ENCODE measurements around the gene P2RX7.

GRCh38 chr12:121224591-121224990, 91.9 kb downstream of the P2RX7 start:
- TF ChIP-seq CTCF (IDR thresholded peaks at IDR 0.05) (no peak), POLR2AphosphoS5 (IDR thresholded peaks at IDR 0.05) (no peak)
